ENCODE measurements around the gene TSPOAP1. TPM values are rescaled to one million over a fixed set of nuclear protein-coding genes. Genes with fewer than 3 reads are reported as not detected.

The TSPOAP1 gene, protein sequence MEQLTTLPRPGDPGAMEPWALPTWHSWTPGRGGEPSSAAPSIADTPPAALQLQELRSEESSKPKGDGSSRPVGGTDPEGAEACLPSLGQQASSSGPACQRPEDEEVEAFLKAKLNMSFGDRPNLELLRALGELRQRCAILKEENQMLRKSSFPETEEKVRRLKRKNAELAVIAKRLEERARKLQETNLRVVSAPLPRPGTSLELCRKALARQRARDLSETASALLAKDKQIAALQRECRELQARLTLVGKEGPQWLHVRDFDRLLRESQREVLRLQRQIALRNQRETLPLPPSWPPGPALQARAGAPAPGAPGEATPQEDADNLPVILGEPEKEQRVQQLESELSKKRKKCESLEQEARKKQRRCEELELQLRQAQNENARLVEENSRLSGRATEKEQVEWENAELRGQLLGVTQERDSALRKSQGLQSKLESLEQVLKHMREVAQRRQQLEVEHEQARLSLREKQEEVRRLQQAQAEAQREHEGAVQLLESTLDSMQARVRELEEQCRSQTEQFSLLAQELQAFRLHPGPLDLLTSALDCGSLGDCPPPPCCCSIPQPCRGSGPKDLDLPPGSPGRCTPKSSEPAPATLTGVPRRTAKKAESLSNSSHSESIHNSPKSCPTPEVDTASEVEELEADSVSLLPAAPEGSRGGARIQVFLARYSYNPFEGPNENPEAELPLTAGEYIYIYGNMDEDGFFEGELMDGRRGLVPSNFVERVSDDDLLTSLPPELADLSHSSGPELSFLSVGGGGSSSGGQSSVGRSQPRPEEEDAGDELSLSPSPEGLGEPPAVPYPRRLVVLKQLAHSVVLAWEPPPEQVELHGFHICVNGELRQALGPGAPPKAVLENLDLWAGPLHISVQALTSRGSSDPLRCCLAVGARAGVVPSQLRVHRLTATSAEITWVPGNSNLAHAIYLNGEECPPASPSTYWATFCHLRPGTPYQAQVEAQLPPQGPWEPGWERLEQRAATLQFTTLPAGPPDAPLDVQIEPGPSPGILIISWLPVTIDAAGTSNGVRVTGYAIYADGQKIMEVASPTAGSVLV (N-terminal part only)
- 1 to 10 TPM; 8.2 to 10.0 TPM for total RNA-seq
- long read RNA-seq, donor 1, partial matches to known transcripts: 1 of 4 reads
- long read RNA-seq, donor 1, other reads (novel, unspliced or antisense): 2 of 4 reads
- long read RNA-seq, donor 2, full-length matches to known transcripts: 1 of 6 reads
- long read RNA-seq, donor 2, partial matches to known transcripts: 1 of 6 reads
- long read RNA-seq, donor 2, other reads (novel, unspliced or antisense): 4 of 6 reads

DNA sequence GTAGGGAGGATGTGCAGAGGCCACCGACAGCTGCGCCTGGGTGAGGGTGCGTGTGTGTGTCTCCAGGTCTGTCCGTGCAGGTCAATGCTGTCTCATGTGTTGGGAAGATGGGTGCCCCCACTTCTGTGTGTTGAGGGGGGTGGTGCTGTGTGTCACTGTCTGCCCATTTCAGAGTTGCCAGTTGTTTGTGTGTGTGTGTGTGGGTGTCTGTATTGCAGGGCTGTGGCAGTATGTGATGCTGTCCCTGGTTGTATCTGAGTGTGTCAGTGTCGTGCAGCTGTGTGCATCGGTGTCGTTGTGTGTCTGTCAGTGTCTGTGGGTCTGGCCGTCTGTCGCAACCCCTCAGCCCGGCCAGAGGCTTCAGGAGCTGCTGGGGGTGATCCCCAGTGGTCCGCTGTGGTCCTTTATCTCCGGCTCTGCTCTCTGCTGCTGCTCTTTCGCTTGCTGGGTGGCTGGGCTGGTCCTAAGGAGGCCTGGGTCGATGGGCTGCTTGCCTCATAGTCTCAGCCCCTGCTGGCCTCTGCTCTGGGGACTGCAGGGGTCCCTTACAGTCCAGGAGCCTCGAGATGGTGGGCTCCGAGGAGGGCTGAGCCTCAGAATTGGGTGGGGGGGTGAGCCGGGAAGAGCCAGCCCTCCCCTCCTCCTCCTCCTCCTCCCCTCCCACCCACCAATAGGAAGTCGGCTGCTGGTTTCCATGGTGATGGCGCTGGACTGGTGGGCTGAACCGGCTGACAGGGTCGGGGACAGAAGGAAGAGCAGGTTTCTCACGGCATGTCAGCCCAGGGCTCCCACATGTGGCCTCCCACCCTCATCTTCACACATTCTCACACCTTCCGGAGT is at the start of gene TSPOAP1:
Gene TSPOAP1, minus strand, starts transcription at position 601 of the 840 bp plus-strand sequence. CDS start 875 bp downstream, outside the sequence.
- intact Hi-C loops (cut with DNase I): no loop called here
- peak; percentile 83 for DNase-seq (ENCODE audit: low spot score)

DNA sequence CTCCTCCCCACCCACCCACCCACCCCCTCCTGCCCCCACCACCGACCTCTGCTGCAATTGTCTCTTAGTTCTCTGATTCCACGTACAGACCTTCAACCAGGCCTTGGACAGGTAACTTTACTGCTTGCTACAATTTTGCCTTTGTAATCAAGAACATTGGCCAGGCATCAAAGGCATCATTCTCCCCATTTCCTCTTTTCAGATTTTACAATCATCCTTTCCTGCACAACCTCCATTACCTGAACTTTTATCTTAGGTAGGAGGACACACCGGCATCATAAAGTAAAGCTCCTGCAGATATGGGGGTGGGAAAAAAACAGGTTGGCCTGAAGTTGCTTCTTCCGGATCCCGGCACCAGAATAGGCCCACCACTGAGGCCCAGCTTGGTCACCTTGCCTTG is 49.1 kb upstream of the TSPOAP1 start:
- no peak for DNase-seq (ENCODE audit: low spot score)
- intact Hi-C loops (cut with DNase I): no loop called here

DNA sequence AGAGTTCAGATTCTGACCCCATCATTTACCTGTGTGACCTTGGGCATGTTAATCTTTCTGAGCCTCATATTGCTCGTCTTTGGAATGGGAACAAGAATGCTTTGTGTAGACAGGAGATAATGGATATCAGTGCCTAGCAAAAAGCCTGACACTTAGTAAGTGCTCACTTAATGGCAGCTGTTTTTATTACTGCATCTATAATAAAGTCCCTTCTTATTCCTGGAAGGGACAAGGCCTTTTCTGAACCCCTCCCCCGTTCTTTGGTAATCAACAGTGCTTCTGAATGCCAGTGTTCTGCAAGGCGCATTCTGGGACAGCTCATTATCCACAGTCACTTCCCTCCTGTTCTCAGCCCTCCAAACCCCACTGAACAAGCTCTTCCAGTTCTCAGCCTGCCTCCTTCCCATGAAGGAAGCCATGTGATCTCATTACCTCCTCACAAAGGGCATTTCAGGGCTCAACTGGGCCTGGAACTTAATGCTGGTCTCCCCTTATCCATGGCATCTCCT is 48.6 kb upstream of the TSPOAP1 start:
- intact Hi-C loops (cut with DNase I): no loop called here
- no peak for DNase-seq (ENCODE audit: low spot score)

DNA sequence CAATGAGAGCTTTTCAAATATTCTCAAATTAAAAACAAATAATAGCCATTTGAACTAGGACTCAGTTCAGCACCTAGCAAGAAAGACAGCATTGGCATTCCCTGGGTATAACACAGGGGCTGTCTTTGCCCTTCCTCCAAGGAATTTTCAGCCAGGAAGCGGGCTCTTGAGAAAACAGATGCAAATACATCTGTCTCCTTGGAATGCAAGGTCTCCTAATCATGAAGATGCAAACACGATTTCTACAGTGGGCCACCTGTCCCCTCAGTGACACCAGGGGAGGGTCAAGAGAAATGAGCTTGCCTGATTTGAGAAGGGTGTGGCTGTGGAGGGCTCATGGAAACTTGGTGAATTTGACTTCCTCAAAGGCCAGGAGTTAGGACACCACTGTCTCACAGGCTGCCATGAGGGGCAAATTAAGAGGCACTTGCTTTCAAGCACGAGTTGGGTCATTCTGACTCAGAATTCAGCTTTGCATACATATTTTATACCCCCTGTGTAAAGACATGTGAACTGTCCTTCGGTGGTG is 47.9 kb upstream of the TSPOAP1 start:
- intact Hi-C loops (cut with DNase I): no loop called here
- DNase-seq (ENCODE audit: low spot score): no peak

DNA sequence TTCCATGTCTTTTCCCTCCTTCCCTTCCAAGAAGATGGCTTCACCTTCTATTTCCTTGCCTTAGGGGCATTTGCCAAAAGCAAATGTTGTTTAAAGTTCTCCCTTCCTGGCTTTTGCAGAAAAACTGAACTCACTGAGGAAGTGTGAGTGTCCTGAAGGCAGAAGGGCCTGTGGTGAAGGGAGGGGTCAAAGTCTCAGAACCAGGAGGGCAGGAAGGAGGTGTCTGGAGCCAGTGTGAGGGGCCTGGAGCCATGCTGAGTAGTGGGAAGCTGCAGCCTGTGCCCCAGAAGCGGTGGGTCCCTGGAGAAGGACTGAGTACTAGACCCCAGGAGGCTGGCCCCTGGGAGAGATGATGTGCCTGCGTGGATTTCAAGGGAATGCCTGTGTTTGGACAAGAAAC is 47.2 kb upstream of the TSPOAP1 start:
- intact Hi-C loops (cut with DNase I): no loop called here
- no peak for DNase-seq (ENCODE audit: low spot score)

DNA sequence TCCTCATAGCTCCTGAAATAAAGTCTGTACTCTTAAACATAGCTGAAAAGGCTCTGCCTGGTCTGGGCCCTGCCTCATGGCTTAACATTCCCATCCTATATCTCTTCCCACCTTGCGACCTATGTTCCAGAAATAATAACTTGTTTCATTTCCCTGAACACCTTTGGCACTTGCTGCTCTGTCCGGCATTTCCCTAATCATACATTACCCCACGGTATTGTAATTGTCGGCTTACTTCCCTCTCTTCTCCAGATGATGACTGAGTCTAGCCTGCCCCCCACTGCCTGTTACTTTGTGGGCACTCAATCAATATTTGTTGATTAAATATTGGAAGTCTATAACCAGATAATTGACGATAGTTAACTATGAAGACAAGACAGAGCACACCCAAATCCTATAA is 46.7 kb upstream of the TSPOAP1 start:
- no peak for DNase-seq (ENCODE audit: low spot score)
- intact Hi-C loops (cut with DNase I): no loop called here

DNA sequence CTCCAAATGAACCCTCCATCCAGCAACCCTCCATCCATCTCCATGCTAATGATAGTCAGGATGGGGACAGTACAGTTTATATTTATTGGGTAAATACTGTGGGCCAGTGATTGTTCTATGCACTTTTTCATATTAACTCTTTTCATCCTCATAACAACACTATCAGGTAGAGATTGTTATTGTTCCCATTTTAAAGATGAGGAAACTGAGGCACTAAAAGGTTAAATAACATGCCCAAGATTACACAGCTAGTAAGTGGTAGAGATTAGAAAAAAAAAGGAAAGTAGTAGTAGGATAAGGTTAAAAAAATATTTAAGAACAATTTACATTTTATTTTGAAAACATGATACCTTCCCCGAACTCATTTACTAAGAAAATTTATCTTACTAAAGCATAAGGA is 45.3 kb upstream of the TSPOAP1 start:
- intact Hi-C loops (cut with DNase I): no loop called here

DNA sequence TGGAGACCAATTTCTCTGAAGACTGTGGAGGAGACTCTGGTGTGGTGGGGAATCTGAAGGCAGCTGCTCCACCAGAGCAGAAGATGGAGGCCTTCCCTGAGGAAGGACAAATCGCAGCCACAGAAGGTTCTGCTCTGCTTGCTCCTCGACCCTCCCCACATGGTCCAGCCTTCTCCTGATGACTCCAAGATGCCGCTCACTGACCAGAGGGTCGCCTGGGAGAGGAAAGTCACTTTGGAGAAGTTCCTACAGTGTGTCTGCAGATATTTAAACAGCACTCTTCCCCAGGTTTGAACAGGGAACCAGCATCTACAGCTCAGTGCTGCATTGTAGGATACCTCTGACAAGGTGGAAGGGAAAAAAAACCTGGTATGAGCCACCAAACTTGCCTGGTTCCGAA is 44.4 kb upstream of the TSPOAP1 start:
- intact Hi-C loops (cut with DNase I): no loop called here

More for the DNA sequence above, 45.3 kb upstream of the TSPOAP1 start:
- no peak for DNase-seq (ENCODE audit: low spot score)

DNA sequence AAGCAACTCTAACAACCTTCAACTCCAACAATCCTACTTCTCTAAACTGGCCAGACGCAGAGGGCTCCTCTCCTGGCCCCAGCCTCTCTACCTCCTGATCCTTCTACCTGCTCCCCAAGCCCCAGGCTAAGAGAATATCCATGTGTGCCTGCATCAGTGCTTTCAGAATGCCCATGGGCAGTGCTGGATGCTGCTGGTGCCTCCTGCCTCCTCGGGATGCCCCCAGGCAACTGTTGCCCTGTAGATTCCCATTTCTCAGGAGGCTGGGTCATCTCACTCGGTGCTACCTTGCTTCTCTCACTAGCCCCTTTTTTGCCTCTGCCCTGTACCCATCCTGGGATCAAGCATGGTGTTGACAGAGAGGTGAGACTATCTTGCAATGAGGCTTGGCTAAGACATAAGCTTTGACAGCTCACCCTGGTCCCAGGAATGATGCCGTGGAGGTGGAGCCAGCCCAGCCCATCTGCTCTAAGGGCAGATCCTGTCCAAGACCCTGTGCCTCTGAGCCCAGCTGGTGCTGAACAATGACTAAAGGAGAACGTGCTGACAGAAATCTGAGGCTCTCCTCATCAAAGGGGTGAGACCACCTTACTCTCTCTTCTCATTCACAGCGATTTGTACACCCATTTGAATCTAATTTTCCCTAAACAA is 42.8 kb upstream of the TSPOAP1 start:
- no peak for DNase-seq (ENCODE audit: low spot score)
- intact Hi-C loops (cut with DNase I): no loop called here

More for the DNA sequence above, 44.4 kb upstream of the TSPOAP1 start:
- no peak for DNase-seq (ENCODE audit: low spot score)

DNA sequence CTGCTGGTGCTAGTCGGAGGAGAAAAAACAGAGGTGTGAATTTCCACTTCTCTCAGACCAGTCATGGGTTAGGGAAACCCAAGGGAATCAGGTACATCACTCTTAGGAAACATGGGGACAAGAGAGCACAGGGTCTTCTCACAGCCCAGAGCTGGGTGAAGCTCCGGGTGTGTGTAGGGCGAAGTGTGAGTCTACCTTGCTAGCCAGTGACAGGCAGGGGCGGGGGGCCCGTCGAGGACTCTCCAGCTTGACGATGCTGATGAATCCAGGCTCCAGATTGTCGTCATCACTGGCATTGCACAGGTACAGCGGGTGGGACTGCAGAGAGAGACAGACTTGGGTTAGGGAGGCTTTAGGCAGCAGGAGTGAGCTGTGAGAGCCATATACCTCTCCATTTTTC is 42.1 kb upstream of the TSPOAP1 start:
- no peak for DNase-seq (ENCODE audit: low spot score)
- intact Hi-C loops (cut with DNase I): no loop called here

DNA sequence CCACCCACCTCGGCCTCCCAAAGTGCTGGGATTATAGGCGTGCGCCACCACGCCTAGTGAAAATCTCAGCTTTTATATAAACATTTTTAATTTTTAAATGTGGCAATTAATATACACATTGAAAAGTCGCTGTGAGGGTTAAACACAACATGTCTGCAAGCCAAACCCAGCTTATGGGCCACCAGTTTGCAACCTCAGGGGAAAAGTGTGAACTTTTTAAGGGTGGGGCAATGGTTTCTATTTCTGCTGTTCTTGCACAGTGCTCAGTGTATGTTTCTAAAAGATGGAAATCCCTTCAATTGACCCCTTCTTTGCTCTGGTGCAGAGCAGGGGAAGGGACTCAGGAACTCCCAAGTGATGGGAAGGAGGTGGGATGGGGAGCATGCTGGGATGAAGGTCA is 41.7 kb upstream of the TSPOAP1 start:
- no peak for DNase-seq (ENCODE audit: low spot score)
- intact Hi-C loops (cut with DNase I): no loop called here

DNA sequence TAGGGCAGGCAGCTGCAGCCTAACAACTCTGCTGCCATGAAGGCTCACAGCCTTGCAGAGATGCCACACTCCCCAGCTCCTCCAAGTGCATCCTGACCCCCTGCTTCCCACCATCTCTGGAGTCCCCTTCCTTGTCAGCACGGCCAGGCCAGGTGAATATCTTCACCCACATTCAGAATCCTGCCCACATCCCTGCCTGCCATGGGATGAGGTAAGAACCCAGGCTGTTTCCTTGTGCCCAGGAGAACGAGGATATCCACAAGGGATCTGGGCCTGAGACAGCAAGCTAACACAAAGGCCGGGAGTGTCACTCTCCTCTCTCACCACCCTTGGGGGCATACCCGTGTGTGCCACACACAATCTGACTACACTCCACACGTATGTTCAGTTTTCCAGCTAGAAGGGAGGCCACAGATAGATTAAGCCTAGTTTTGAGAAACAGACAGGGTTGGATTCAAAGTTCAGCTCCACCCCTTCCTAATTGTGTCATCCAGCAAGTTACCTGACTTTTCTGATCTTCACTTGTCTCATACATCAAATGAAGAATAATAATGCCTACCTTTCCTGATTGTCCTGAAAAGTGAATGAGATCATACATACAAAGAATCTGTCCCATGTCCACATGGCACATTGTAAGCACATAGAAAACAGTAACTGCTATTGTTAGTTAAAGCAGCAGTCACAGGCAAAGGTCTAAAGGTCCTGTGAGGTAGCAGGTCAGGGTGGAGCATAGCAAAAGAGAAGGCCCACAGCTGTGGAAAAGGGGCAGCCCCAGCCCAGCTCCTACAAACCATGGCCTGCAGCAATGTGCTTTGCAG is 40.8 kb upstream of the TSPOAP1 start:
- DNase-seq (ENCODE audit: low spot score): no peak
- intact Hi-C loops (cut with DNase I): no loop called here

DNA sequence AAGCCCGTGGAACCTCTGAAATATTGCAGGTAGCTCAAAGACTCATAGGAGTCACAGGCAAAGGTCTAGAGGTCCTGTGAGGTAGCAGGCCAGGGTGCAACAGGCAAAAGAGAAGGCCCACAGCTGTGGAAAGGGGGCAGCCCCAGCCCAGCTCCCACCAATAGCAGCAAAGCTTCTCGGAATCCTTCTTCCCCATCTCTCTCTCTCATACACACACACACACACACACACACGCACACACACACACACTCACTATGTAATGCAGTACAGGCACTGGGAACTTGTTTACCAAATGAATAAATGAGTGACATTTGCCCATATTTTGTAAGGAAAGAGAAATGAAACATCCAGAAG is 40.2 kb upstream of the TSPOAP1 start:
- intact Hi-C loops (cut with DNase I): no loop called here
- no peak for DNase-seq (ENCODE audit: low spot score)

DNA sequence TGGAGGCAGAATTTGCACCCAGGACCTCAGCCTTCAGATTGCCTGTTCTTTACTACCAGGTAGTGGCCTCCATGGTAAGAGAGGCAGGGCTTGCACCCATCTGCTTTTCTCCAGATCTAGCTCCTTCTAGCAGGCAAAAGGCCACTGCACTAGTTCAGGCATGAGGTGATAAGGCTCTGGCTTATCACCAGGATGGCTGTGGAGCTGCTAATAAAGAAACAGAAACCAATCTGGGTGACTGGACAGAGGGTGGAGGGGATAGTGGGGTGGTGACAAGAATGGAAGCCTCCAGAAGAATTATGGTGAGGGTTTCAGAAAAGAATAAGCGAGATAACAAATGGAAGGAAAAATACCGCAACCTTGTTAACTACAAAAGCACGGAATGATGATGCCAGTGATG is 38.9 kb upstream of the TSPOAP1 start:
- DNase-seq (ENCODE audit: low spot score): no peak
- intact Hi-C loops (cut with DNase I): no loop called here

DNA sequence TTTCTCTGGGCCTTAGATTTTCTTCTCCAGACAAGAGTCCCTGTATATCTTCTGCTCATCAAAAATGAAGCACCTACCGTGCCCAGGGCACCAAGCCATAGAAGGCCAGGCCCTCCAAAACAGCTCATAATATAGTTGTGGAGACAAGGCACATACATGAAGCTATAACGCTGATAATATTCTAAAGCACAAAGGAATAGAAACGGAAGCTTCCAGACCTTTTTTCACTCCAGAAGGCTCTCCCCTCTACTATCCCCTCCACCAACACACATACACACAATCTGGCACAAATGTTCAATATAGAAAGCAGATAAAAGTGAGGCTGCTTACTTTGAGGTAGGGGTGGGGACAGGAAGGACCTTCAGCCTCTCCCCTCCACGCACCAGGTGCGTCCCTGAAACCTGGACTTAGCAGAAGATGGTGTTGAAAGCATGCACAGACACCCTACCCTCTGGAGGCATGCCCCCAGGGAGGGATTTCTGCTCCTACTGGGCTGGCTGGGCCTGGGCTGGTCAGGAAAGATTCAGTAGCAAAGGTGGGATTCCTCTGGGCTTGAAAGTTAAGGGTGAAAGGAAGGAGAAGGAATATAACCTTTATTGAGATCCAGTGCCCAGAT is 37.5 kb upstream of the TSPOAP1 start:
- no peak for DNase-seq (ENCODE audit: low spot score)
- intact Hi-C loops (cut with DNase I): no loop called here

DNA sequence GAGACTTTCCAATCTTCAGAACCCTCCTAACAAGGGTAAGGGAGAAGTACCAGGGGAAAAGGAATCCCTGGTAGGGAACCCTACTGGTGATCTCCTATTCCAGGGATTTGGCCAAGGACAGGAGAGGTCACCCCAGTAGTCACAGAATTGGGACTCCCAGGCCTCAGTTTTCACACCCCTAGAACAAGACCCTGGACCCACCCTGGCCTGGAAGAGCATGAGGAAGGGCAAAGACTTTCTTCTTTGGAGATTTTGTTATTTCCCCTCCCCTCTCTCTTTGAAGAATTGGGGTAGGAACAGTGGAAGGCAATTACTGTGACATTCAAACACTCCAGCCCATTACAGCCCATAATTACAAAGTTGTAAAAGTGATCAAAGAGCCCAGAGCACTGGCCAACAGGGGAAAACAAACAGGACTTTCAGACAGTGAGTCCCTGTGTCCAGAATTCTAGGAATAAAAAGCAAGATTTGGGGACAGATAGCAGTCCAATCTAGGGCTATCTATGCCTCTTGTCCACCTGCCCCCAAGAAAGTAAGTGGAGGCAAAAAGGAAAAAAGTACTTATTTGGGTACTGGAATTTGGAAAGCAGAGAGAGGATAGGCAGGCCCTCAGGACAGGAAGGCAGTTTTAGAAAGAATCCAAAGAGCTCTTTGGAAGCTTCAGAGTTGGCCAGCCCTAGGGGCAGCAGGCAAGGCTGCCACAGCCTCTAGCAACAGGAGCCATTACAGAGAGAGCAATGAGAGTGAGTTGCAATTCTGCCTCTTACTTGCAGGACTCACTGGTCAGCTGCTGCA is 36.8 kb upstream of the TSPOAP1 start:
- DNase-seq (ENCODE audit: low spot score): no peak
- intact Hi-C loops (cut with DNase I): no loop called here

All from posterior vena cava (tissue), 2 donors.